ENCODE results near the gene STMND1.
A peak's percentile ranks its signal among the peaks of the same experiment; 100 is the strongest.

The STMND1 gene

GRCh38 chr6:17097982-17098381, 3.9 kb upstream of the STMND1 start:
- no peak for DNase-seq (ENCODE audit: low read depth in 2 of 2, low spot score in 1 of 2)

GRCh38 chr6:17098538-17098937, 3.3 kb upstream of the STMND1 start:
- no peak for DNase-seq (ENCODE audit: low read depth in 2 of 2, low spot score in 1 of 2)

- no peak for DNase-seq (ENCODE audit: low read depth in 2 of 2, low spot score in 1 of 2)
Observed at GRCh38 chr6:17099401-17100059, 2.3 kb upstream of the STMND1 start.

- DNase-seq (ENCODE audit: low read depth in 2 of 2, low spot score in 1 of 2), result no peak
Observed at GRCh38 chr6:17100806-17101205, 1.0 kb upstream of the STMND1 start.

- no peak for DNase-seq (ENCODE audit: low read depth in 2 of 2, low spot score in 1 of 2)
Observed at GRCh38 chr6:17102258-17102870, 514 bp downstream of the STMND1 start.

GRCh38 chr6:17103715-17104114, 1.9 kb downstream of the STMND1 start:
- DNase-seq (ENCODE audit: low read depth in 2 of 2, low spot score in 1 of 2), result no peak

- DNase-seq (ENCODE audit: low read depth in 2 of 2, low spot score in 1 of 2), result no peak
Observed at GRCh38 chr6:17107863-17108262, 6.0 kb downstream of the STMND1 start.

- DNase-seq (ENCODE audit: low read depth in 2 of 2, low spot score in 1 of 2), result no peak
Observed at GRCh38 chr6:17115251-17116116, 13.6 kb downstream of the STMND1 start.

- no peak for DNase-seq (ENCODE audit: low read depth in 2 of 2, low spot score in 1 of 2)
Observed at GRCh38 chr6:17116117-17116440, 14.2 kb downstream of the STMND1 start.

GRCh38 chr6:17120019-17120418, 18.2 kb downstream of the STMND1 start:
- no peak for DNase-seq (ENCODE audit: low read depth in 2 of 2, low spot score in 1 of 2)

- no peak for DNase-seq (ENCODE audit: low read depth in 2 of 2, low spot score in 1 of 2)
Observed at GRCh38 chr6:17125407-17125806, 23.6 kb downstream of the STMND1 start.

GRCh38 chr6:17130786-17131185, 28.9 kb downstream of the STMND1 start:
- DNase-seq (ENCODE audit: low read depth in 2 of 2, low spot score in 1 of 2), result no peak

- DNase-seq (ENCODE audit: low read depth in 2 of 2, low spot score in 1 of 2), result no peak
Observed at GRCh38 chr6:17132967-17133366, 31.1 kb downstream of the STMND1 start.

- DNase-seq (ENCODE audit: low read depth in 2 of 2, low spot score in 1 of 2), result no peak
Observed at GRCh38 chr6:17138033-17138432, 36.2 kb downstream of the STMND1 start.

GRCh38 chr6:17144016-17144415, 42.2 kb downstream of the STMND1 start:
- no peak for DNase-seq (ENCODE audit: low read depth in 2 of 2, low spot score in 1 of 2)

GRCh38 chr6:17149571-17149970, 47.7 kb downstream of the STMND1 start:
- DNase-seq (ENCODE audit: low read depth in 2 of 2, low spot score in 1 of 2), result no peak

- no peak for DNase-seq (ENCODE audit: low read depth in 2 of 2, low spot score in 1 of 2)
Observed at GRCh38 chr6:17150096-17150495, 48.2 kb downstream of the STMND1 start.

- DNase-seq (ENCODE audit: low read depth in 2 of 2, low spot score in 1 of 2), result no peak
Observed at GRCh38 chr6:17151888-17152287, 50.0 kb downstream of the STMND1 start.

- no peak for DNase-seq (ENCODE audit: low read depth in 2 of 2, low spot score in 1 of 2)
Observed at GRCh38 chr6:17152703-17153102, 50.9 kb downstream of the STMND1 start.

GRCh38 chr6:17156112-17156921, 54.5 kb downstream of the STMND1 start:
- DNase-seq (ENCODE audit: low read depth in 2 of 2, low spot score in 1 of 2), result peak; percentile 21 to 29

- DNase-seq (ENCODE audit: low read depth in 2 of 2, low spot score in 1 of 2), result no peak
Observed at GRCh38 chr6:17156966-17157365, 55.1 kb downstream of the STMND1 start.

Measured in stimulated activated CD8-positive, alpha-beta memory T cell treated with anti-CD3 and anti-CD28 coated beads, Interleukin-4, amount 100 ng/mL, for 1 hour (primary cell).